Neural cell (in vitro differentiated cells): ENCODE data around the gene THAP4. TPM values are rescaled to one million over a fixed set of nuclear protein-coding genes. Genes with fewer than 3 reads are reported as not detected.

Experiments
- H2AFZ ChIP-seq: fragments of 200-600, 300-800 bp; sonication (generic), shearing (Covaris generic); 2 replicates; pipeline ENCODE4 v1.6.0; 2014; ENCODE audit warnings: low read depth, mild to moderate bottlenecking, antibody characterized with exemption, low read length, moderate library complexity
- H3F3A ChIP-seq: fragments of 200-600 bp; shearing (Covaris generic); 2 replicates; pipeline ENCODE4 v1.6.1; 2016; ENCODE audit warnings: mild to moderate bottlenecking, moderate library complexity, mixed read lengths, antibody characterized with exemption, low read length; ENCODE audit not compliant: insufficient read depth, poor library complexity, severe bottlenecking
- H3K27ac ChIP-seq: fragments of 200-600, 300-800 bp; sonication (generic), shearing (Covaris generic); 2 replicates; pipeline ENCODE4 v1.5.1; 2014; ENCODE audit warnings: mild to moderate bottlenecking, low read length, moderate library complexity
- H3K27me3 ChIP-seq: fragments of 300-800, 200-600 bp; sonication (generic), shearing (Covaris generic); 2 replicates; pipeline ENCODE4 v1.6.0; 2014; ENCODE audit warnings: mild to moderate bottlenecking, low read depth, low read length, moderate library complexity; ENCODE audit not compliant: insufficient read depth
- H3K36me3 ChIP-seq: fragments of 300-800, 200-600 bp; sonication (generic), shearing (Covaris generic); 2 replicates; pipeline ENCODE4 v1.5.1; 2014; ENCODE audit warnings: mild to moderate bottlenecking, antibody characterized with exemption, low read length, moderate library complexity; ENCODE audit not compliant: insufficient read depth
- H3K4me2 ChIP-seq: fragments of 300-800, 200-600 bp; sonication (generic), shearing (Covaris generic); 2 replicates; pipeline ENCODE4 v1.6.0; 2014; ENCODE audit warnings: mild to moderate bottlenecking, low read length
- H3K4me3 ChIP-seq: fragments of 300-800, 200-600 bp; sonication (generic), shearing (Covaris generic); 2 replicates; pipeline ENCODE4 v1.5.1; 2014; ENCODE audit warnings: mild to moderate bottlenecking, low read length, moderate library complexity
- H3K79me2 ChIP-seq: fragments of 200-600 bp; shearing (Covaris generic); replicated peaks from 2 replicates; pipeline ENCODE4 v1.6.0; 2014; ENCODE audit warnings: mild to moderate bottlenecking, low read length, moderate library complexity; ENCODE audit not compliant: insufficient read depth
- H3K9ac ChIP-seq: fragments of 300-800, 200-600 bp; sonication (generic), shearing (Covaris generic); 2 replicates; pipeline ENCODE4 v1.6.1; 2016; ENCODE audit warnings: mild to moderate bottlenecking, low read length, mixed read lengths
- H3K9me2 ChIP-seq: fragments of 200-600 bp; shearing (Covaris generic); 2 replicates; pipeline ENCODE4 v1.6.1; 2016; ENCODE audit warnings: mild to moderate bottlenecking, low read length, mixed read lengths; ENCODE audit not compliant: insufficient read depth
- H3K9me3 ChIP-seq: fragments of 200-600, 300-800 bp; sonication (generic), shearing (Covaris generic); 2 replicates; pipeline ENCODE4 v1.6.1; 2016; ENCODE audit warnings: mild to moderate bottlenecking, mixed run types, low read length, moderate library complexity, mixed read lengths
- H4K20me1 ChIP-seq: fragments of 200-600 bp; shearing (Covaris generic); 2 replicates; pipeline ENCODE4 v1.6.1; 2016; ENCODE audit warnings: mild to moderate bottlenecking, mixed run types; ENCODE audit not compliant: insufficient read depth
- CTCF ChIP-seq: fragments of 450-650 bp; IDR thresholded peaks from 2 replicates; pipeline ENCODE4 v1.5.1; 2014; ENCODE audit warnings: antibody characterized with exemption, mild to moderate bottlenecking, moderate library complexity; ENCODE audit not compliant: poor library complexity, severe bottlenecking
- EP300 ChIP-seq: fragments of 450-650 bp; conservative IDR thresholded peaks from 2 replicates; pipeline ENCODE4 v1.6.1; 2014; ENCODE audit warnings: antibody characterized with exemption, mild to moderate bottlenecking, moderate library complexity; ENCODE audit not compliant: poor library complexity, severe bottlenecking
- EZH2 ChIP-seq: fragments of 200-600, 300-800 bp; shearing (Covaris generic), sonication (generic); IDR thresholded peaks from 2 replicates; pipeline ENCODE4 v1.6.1; 2014; ENCODE audit warnings: antibody characterized with exemption, low read length, borderline replicate concordance, mild to moderate bottlenecking; ENCODE audit not compliant: insufficient read depth, poor library complexity, severe bottlenecking
- MXI1 ChIP-seq: fragments of 450-650 bp; conservative IDR thresholded peaks from 2 replicates; pipeline ENCODE4 v1.6.1; 2014; ENCODE audit warnings: antibody characterized with exemption, mild to moderate bottlenecking; ENCODE audit not compliant: poor library complexity, severe bottlenecking
- POLR2AphosphoS5 ChIP-seq: IDR thresholded peaks from 2 replicates; pipeline ENCODE4 v1.6.1; 2012
- RAD21 ChIP-seq: fragments of 450-650 bp; conservative IDR thresholded peaks from 2 replicates; pipeline ENCODE4 v1.6.1; 2014; ENCODE audit warnings: antibody characterized with exemption, mild to moderate bottlenecking, moderate library complexity
- REST ChIP-seq: IDR thresholded peaks from 2 replicates; pipeline ENCODE4 v1.6.1; 2012; ENCODE audit warnings: borderline replicate concordance
- SMC3 ChIP-seq: fragments of 450-650 bp; conservative IDR thresholded peaks from 2 replicates; pipeline ENCODE4 v1.6.1; 2014; ENCODE audit warnings: antibody characterized with exemption, mild to moderate bottlenecking, moderate library complexity; ENCODE audit not compliant: poor library complexity
- TAF1 ChIP-seq: IDR thresholded peaks from 2 replicates; pipeline ENCODE4 v1.6.1; 2012; ENCODE audit warnings: low read depth
- polyA plus RNA-seq: library from polyadenylated mRNA; depleted of rRNA; stranded (reverse); fragments of >200 nt; gene quantifications from 2 replicates; pipeline ENCODE4 v1.2.3, GENCODE V29; 2014

THAP4 gene
- polyA plus RNA-seq, 1 donor from 2014 or later: 30.8 TPM

GRCh38 chr2:241562269-241562891, 74.6 kb downstream of the THAP4 start:
- H2AFZ ChIP-seq: no peak overlapping the region

GRCh38 chr2:241561832-241562231, 75.1 kb downstream of the THAP4 start:
- Histone ChIP-seq H3K27me3 (peaks cover 35% of the 10 kb centered on the region), H4K20me1 (no peaks in the 10 kb centered on the region), H3K9ac (no peak overlapping the region), H3K79me2 (no peaks in the 10 kb centered on the region), H2AFZ (no peak overlapping the region), H3K36me3 (no peaks in the 10 kb centered on the region), H3K4me3 (no peak overlapping the region), H3K4me2 (no peak overlapping the region), H3K9me3 (peaks cover 7% of the 10 kb centered on the region), H3K27ac (no peak overlapping the region), H3F3A (no peaks in the 10 kb centered on the region), H3K9me2 (no peaks in the 10 kb centered on the region)
- no peak for TF ChIP-seq CTCF
- TF ChIP-seq EZH2: no peak
- TF ChIP-seq SMC3: no peak
- TF ChIP-seq TAF1: no peak
- TF ChIP-seq EP300: no peak

More at GRCh38 chr2:241562269-241562891, 74.6 kb downstream of the THAP4 start:
- Histone ChIP-seq H3K9me3 (peaks cover 6% of the 10 kb centered on the region), H3K79me2 (no peaks in the 10 kb centered on the region), H3K9me2 (no peaks in the 10 kb centered on the region), H3K4me2 (no peak overlapping the region), H3K4me3 (no peak overlapping the region), H3K27me3 (peaks cover 30% of the 10 kb centered on the region), H3K9ac (no peak overlapping the region), H3F3A (no peaks in the 10 kb centered on the region), H3K36me3 (no peaks in the 10 kb centered on the region), H4K20me1 (no peaks in the 10 kb centered on the region), H3K27ac (no peak overlapping the region)
- TF ChIP-seq REST: no peak
- TF ChIP-seq TAF1: no peak
- no peak for TF ChIP-seq EZH2
- TF ChIP-seq EP300: no peak
- TF ChIP-seq POLR2AphosphoS5: no peak
- TF ChIP-seq MXI1: no peak
- TF ChIP-seq RAD21: no peak
- TF ChIP-seq CTCF: no peak
- no peak for TF ChIP-seq SMC3
